ENCODE data around the gene COLQ.
"Not testable (repeated sequence)": the region's sequence is repeated elsewhere in the genome, so short reads cannot be mapped to it uniquely, and the experiment has no call there.

The COLQ gene

DNA sequence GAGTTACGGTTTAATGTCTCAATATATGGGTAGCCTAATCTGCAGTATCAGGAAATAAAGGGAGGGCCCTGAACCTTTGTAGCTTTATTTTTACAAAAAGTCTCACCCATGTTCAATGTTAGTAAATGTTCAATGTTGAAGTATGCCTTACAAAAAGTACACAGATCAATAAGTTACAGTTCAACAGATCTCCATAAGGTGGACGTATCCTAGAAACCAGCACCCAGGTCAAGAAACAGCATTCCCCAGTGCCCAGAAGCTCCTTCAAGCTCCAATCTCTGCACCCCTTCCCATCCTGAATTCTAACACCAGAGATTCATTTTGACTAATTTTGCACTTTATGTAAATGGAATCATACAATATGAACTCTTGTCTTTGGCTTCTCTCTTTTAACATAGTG is 31.3 kb downstream of the COLQ start:
- no peak for DNase-seq (ENCODE audit: low spot score)

DNA sequence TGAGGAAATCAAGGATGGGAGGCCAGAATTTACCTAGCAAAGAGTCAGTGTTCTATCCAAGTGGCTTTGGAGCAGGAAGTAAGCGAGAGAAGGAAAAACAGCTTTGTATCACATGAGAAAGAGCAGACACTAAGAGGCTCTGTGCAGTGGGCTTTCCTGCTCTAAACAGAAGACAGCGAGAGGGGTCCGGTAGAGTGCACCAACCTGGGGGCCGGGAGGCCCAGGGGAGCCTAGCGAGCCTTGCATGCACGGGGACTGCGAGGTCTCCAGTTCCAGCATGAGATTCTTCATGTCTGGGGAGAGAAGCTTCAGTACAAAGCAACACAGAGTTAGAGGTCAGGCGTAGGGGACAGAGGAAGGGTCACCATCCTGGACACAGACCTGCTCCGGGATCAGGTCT is 33.5 kb downstream of the COLQ start:
- no peak for DNase-seq (ENCODE audit: low spot score)

- DNase-seq (ENCODE audit: low spot score): no peak
Observed at GRCh38 chr3:15486979-15487378, 34.5 kb downstream of the COLQ start.

- DNase-seq (ENCODE audit: low spot score): no peak
Observed at GRCh38 chr3:15486020-15486419, 35.5 kb downstream of the COLQ start.

DNA sequence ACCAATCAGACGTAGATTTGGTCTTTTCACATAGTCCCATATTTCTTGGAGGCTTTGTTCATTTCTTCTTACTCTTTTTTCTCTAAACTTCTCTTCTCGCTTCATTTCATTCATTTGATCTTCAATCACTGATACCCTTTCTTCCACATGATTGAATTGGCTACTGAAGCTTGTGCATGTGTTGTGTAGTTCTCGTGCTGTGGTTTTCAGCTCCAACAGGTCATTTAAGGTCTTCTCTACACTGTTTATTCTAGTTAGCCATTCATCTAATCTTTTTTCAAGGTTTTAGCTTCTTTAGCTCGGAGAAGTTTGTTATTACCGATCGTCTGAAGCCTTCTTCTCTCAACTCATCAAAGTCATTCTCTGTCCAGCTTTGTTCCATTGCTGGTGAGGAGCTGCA is 37.0 kb downstream of the COLQ start:
- DNase-seq (ENCODE audit: low spot score): not testable (repeated sequence)

DNA sequence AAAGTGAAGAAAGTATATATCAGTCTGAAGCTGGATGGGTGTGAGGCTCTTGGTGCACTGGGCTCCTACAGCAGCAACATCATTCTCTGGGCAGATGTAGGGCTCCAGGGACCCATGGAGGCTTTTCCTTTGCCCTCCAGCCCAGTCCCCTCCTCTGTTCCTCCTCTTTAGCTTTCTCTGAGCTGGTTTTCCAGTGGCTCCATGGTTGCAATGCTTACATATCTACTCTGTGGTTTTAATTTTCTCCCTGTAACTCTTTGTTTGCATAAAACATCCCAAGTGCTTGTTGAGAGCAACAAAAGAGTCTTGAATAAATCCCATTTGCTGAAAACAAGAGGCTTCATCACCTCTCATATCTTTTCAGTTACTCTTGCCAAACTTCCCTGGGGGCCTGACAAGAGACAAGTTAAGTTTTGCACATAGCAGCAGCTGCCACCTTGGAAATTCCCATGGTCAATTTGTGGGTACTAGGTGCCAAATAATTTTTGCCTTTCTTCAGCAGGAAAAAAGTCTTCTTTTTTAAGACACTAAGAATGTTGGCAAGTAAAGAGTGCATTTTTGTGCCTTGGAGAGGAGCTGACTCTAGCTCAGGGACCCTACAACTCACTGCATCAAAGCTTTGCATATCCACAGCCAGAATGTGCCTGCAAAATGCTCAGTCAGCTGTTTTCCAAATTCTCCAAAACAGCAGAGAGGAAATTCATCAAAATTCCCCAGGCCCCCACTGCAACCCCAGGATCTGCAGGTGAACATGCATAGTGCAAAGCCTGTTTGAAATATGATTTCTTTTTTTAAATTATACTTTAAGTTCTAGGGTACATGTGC is 41.9 kb downstream of the COLQ start:
- DNase-seq (ENCODE audit: low spot score): no peak

GRCh38 chr3:15478640-15478979 is 42.9 kb downstream of the COLQ start:
- DNase-seq (ENCODE audit: low spot score): no peak

DNA sequence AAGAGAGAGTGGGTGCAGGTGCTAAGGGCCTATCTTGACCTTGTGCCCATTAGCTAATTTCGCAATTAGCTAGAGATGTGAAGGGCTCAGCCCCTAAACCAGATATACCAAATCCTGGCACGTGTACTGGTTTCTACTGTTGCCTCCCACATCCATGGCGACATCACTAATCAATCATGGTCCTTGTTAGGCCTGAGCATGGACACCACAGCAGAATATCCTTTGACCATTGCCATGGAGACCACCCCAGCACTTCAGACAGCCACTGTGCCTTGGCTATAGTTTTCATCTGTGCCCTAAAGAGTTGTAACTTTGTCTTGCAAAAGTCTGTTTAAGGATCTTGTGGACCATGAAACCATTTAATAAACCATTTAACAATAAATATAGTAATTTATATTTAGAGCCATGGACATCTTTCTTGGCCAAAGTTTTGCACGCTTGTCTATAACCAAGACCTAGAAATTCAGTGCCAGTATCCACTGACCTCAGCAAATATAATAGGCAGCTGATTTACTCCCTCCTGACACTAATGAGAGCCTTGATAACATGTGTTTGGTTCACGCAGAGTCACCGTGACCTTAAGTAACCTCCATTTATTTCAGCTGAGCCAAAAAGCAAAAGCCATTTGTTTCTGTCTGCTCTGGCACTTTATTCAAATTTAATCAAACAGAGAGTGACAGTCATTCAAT is 43.4 kb downstream of the COLQ start:
- DNase-seq (ENCODE audit: low spot score): no peak

DNA sequence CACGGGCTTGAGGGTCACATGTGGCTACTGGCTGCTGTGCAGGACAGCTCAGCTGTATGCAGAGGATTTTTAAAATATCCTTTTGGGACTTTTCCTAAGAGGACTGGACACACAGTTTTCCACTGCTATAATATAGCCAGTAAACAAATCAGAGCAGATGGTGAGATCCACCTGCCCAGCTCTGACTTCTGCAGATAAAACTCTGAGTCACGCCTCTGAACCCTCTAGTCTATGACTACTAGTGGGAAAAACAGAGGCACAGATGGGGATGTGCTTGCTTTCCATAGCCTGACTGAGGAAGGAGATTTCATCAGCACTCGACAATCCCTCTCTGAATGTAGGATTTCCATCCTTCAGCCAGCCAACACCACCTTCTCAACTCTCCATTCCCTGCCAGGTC is 45.1 kb downstream of the COLQ start:
- DNase-seq (ENCODE audit: low spot score): no peak

GRCh38 chr3:15475161-15475560 is 46.3 kb downstream of the COLQ start:
- DNase-seq (ENCODE audit: low spot score): no peak

GRCh38 chr3:15471861-15472260 is 49.6 kb downstream of the COLQ start:
- DNase-seq (ENCODE audit: low spot score): no peak

- DNase-seq (ENCODE audit: low spot score): peak; percentile 26
Observed at GRCh38 chr3:15470849-15471248, 50.7 kb downstream of the COLQ start.

DNA sequence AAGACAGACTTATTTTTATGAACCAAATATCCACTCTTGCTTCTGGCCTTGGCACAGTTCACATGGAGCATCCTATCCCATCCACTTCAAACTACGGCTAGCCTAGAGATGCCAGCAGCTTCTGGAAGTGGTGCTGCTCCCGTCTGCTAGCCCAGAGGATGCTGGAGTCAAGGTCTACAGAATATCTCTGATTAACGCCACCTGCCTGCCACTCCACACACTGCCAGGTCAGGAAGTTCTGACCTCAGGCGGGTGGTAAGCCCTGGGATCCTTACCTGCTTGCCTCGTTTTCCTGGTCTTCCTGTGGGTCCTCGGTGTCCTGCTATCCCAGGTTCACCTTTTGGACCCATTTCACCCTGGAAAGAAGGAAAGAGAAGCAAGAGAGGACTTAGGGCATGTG is 51.2 kb downstream of the COLQ start:
- no peak for DNase-seq (ENCODE audit: low spot score)

DNA sequence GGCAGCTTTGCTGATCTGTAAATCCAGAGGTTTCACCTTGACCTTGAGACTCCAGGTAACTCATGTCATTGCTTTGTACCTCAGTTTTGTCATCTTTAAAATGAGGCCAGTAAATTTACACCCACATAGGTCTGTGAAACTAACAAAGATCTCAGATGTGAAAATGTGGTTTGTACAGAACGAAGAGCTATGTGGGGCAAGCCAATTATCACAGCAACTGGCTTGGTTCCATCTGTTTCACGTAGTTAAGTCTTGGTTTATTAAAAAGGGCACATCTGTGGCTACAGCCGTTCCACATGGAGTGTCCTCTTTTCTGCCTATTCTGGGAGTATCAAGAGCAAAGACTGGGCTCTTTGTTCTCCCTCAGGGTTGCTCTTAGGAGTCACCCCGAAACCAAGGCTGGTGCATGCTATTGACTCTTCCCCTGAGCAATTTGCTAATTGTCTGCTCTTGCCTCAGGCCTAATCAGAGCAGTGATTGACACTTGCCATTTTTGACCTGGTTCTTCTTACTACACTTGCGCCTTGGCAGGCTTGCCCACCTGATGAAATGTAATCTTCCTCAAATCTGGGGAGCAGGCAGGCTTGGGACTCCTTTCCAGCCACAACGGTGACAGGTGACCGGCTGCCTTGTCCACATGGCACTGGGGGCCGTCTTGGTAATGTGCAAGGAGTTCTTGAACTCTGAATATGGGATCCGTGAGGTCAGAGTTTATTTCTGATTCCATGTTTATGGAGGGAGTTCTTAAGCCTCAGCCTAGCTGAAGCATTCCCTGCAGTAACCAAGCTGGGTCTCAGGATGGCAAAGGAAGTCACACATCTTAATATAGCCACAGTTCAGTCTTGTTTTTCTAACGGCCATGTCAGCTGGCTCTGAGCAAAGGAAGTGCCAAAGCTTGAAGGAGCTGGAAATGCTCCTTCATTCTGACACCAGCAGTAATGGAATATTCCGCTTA is 54.0 kb downstream of the COLQ start:
- no peak for DNase-seq (ENCODE audit: low spot score)

GRCh38 chr3:15465876-15466585 is 55.5 kb downstream of the COLQ start:
- no peak for DNase-seq (ENCODE audit: low spot score)

- DNase-seq (ENCODE audit: low spot score): no peak
Observed at GRCh38 chr3:15462451-15462850, 59.1 kb downstream of the COLQ start.

GRCh38 chr3:15460891-15461531 is 60.5 kb downstream of the COLQ start:
- DNase-seq (ENCODE audit: low spot score): no peak

- no peak for DNase-seq (ENCODE audit: low spot score)
Observed at GRCh38 chr3:15458212-15458780, 63.2 kb downstream of the COLQ start.

DNA sequence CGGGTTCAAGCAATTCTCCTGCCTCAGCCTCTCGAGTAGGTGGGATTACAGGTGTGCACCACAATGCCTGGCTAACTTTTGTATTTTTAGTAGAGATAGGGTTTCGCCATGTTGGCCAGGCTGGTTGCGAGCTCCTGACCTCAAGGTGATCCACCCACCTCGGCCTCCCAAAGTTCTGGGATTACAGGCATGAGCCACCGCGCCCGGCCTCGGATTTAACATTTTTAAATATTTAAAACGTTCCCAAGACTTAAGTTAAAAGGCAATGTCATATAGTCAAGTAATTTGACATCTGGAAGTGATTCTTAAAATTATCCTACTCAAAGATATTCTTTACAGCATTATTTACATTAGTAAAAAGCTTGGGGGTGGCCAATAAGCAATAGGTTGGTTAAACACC is 64.6 kb downstream of the COLQ start:
- not testable (repeated sequence) for DNase-seq (ENCODE audit: low spot score)

- no peak for DNase-seq (ENCODE audit: low spot score)
Observed at GRCh38 chr3:15456321-15456720, 65.2 kb downstream of the COLQ start.

DNA sequence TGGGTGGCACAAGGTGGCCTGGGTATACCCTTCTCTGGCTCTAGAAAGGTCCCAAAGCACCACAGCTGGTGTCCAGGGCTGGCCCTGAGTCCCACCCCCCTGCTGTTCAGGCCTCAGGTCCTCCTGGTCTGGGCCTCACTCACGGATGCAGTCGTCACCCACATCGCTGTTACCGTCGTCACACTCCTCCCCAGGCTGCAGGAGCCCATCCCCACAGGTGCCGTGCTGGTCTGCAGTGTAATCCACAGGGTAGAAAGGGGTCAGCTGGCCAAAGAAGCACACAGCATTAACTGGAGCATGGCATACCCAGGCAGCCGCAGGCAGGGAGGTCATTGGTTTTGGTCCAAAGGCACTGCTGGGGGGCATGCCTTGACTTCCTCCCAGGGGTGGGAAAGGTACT is 65.8 kb downstream of the COLQ start:
- DNase-seq (ENCODE audit: low spot score): no peak
